ENCODE measurements around the gene ZNF474.

The ZNF474 gene

DNA sequence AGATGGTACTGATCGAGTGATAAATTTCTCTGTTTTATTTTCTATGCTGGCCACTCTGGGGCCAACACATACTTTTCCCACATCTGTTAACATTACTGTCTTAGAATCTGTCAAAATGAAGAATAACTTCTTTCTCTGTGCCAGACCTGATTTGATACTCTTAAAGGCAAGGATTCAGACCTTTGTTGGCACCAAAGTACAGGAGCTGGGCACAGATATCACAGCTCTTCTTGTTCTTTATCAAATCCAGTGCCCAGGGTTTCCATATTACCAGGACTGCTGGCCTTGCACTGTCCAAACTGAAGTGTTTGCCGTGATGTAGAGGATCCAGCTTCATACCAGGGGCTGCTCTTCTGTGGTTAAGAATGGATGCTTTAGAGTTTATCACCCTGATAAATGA is 20.9 kb downstream of the ZNF474 start:
- ChIA-PET CTCF (interaction anchor here (0.7 kb wide), 1 partner anchor 220 kb away, joined by 3 read pairs; no protein-coding TSS in a partner anchor), POLR2A (no interaction called here)

DNA sequence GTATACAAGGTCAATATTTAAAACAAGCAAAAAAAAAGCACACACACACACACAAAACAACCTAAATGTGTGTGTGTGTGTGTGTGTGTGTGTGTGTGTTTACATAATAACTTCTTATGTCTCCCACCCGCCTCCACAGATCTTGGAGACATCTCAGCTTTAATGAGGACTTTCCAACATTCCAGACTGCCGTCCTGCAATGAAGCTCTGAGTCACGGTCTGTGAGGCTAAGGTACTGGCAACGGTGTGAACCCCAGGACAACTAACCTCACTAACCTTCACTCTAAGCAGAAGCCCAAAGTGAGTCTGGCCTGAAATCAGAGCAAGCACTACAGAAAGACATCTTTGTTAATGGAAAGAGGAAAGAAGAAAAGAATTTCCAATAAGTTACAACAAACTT is 22.3 kb downstream of the ZNF474 start:
- H3K4me3 ChIP-seq (ENCODE audit: low read depth, low read length) = no peak overlapping the region
- H3K27ac ChIP-seq (ENCODE audit: extremely low read depth, low read depth, low read length) = no peak overlapping the region
- ChIA-PET POLR2A (no interaction called here), CTCF (no interaction called here)
- H3K36me3 ChIP-seq (ENCODE audit: control insufficient read depth in 2 of 2, insufficient read depth in 1 of 2, low read length in 2 of 2) = no peaks in the 10 kb centered on the region
- no peaks in the 10 kb centered on the region for H3K4me1 ChIP-seq (ENCODE audit: control insufficient read depth, insufficient read depth, low read length)
- H3K9me3 ChIP-seq (ENCODE audit: control insufficient read depth, insufficient read depth, low read depth, low read length) = no peaks in the 10 kb centered on the region
- TF ChIP-seq GLI2 (tag by site-specific recombination; IDR thresholded peaks at IDR 0.05; ENCODE audit: borderline replicate concordance, low read depth) (no peak), GLIS2 (tag by site-specific recombination; IDR thresholded peaks at IDR 0.05) (no peak), ZNF16 (tag by site-specific recombination; IDR thresholded peaks at IDR 0.05; ENCODE audit: low read depth) (no peak)
- TF ChIP-seq, protein P1, sequence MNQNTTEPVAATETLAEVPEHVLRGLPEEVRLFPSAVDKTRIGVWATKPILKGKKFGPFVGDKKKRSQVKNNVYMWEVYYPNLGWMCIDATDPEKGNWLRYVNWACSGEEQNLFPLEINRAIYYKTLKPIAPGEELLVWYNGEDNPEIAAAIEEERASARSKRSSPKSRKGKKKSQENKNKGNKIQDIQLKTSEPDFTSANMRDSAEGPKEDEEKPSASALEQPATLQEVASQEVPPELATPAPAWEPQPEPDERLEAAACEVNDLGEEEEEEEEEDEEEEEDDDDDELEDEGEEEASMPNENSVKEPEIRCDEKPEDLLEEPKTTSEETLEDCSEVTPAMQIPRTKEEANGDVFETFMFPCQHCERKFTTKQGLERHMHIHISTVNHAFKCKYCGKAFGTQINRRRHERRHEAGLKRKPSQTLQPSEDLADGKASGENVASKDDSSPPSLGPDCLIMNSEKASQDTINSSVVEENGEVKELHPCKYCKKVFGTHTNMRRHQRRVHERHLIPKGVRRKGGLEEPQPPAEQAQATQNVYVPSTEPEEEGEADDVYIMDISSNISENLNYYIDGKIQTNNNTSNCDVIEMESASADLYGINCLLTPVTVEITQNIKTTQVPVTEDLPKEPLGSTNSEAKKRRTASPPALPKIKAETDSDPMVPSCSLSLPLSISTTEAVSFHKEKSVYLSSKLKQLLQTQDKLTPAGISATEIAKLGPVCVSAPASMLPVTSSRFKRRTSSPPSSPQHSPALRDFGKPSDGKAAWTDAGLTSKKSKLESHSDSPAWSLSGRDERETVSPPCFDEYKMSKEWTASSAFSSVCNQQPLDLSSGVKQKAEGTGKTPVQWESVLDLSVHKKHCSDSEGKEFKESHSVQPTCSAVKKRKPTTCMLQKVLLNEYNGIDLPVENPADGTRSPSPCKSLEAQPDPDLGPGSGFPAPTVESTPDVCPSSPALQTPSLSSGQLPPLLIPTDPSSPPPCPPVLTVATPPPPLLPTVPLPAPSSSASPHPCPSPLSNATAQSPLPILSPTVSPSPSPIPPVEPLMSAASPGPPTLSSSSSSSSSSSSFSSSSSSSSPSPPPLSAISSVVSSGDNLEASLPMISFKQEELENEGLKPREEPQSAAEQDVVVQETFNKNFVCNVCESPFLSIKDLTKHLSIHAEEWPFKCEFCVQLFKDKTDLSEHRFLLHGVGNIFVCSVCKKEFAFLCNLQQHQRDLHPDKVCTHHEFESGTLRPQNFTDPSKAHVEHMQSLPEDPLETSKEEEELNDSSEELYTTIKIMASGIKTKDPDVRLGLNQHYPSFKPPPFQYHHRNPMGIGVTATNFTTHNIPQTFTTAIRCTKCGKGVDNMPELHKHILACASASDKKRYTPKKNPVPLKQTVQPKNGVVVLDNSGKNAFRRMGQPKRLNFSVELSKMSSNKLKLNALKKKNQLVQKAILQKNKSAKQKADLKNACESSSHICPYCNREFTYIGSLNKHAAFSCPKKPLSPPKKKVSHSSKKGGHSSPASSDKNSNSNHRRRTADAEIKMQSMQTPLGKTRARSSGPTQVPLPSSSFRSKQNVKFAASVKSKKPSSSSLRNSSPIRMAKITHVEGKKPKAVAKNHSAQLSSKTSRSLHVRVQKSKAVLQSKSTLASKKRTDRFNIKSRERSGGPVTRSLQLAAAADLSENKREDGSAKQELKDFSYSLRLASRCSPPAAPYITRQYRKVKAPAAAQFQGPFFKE (tag by site-specific recombination; IDR thresholded peaks at IDR 0.05; ENCODE audit: borderline replicate concordance) = no peak

More for the DNA sequence above, 20.9 kb downstream of the ZNF474 start:
- H3K27ac ChIP-seq (ENCODE audit: extremely low read depth, low read depth, low read length) = no peak overlapping the region
- H3K4me1 ChIP-seq (ENCODE audit: control insufficient read depth, insufficient read depth, low read length) = no peaks in the 10 kb centered on the region
- H3K9me3 ChIP-seq (ENCODE audit: control insufficient read depth, insufficient read depth, low read depth, low read length) = no peaks in the 10 kb centered on the region
- no peaks in the 10 kb centered on the region for H3K36me3 ChIP-seq (ENCODE audit: control insufficient read depth in 2 of 2, insufficient read depth in 1 of 2, low read length in 2 of 2)
- TF ChIP-seq ZNF677 (tag by site-specific recombination; IDR thresholded peaks at IDR 0.05) = no peak
- TF ChIP-seq, protein P2, sequence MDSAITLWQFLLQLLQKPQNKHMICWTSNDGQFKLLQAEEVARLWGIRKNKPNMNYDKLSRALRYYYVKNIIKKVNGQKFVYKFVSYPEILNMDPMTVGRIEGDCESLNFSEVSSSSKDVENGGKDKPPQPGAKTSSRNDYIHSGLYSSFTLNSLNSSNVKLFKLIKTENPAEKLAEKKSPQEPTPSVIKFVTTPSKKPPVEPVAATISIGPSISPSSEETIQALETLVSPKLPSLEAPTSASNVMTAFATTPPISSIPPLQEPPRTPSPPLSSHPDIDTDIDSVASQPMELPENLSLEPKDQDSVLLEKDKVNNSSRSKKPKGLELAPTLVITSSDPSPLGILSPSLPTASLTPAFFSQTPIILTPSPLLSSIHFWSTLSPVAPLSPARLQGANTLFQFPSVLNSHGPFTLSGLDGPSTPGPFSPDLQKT (IDR thresholded peaks at IDR 0.05; ENCODE audit: borderline replicate concordance, low read depth, low read length) = no peak
- TF ChIP-seq, protein P3, sequence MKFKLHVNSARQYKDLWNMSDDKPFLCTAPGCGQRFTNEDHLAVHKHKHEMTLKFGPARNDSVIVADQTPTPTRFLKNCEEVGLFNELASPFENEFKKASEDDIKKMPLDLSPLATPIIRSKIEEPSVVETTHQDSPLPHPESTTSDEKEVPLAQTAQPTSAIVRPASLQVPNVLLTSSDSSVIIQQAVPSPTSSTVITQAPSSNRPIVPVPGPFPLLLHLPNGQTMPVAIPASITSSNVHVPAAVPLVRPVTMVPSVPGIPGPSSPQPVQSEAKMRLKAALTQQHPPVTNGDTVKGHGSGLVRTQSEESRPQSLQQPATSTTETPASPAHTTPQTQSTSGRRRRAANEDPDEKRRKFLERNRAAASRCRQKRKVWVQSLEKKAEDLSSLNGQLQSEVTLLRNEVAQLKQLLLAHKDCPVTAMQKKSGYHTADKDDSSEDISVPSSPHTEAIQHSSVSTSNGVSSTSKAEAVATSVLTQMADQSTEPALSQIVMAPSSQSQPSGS (tag by site-specific recombination; IDR thresholded peaks at IDR 0.05; ENCODE audit: low read depth) = no peak
- no peak for TF ChIP-seq ZBTB48 (tag by site-specific recombination; IDR thresholded peaks at IDR 0.05)
- TF ChIP-seq, protein P4, sequence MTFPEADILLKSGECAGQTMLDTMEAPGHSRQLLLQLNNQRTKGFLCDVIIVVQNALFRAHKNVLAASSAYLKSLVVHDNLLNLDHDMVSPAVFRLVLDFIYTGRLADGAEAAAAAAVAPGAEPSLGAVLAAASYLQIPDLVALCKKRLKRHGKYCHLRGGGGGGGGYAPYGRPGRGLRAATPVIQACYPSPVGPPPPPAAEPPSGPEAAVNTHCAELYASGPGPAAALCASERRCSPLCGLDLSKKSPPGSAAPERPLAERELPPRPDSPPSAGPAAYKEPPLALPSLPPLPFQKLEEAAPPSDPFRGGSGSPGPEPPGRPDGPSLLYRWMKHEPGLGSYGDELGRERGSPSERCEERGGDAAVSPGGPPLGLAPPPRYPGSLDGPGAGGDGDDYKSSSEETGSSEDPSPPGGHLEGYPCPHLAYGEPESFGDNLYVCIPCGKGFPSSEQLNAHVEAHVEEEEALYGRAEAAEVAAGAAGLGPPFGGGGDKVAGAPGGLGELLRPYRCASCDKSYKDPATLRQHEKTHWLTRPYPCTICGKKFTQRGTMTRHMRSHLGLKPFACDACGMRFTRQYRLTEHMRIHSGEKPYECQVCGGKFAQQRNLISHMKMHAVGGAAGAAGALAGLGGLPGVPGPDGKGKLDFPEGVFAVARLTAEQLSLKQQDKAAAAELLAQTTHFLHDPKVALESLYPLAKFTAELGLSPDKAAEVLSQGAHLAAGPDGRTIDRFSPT (tag by site-specific recombination; IDR thresholded peaks at IDR 0.05) = no peak
- no peak for TF ChIP-seq ZNF202 (tag by site-specific recombination; IDR thresholded peaks at IDR 0.05; ENCODE audit: borderline replicate concordance)
- TF ChIP-seq ZBTB7A (tag by site-specific recombination; IDR thresholded peaks at IDR 0.05; ENCODE audit: low read depth) = no peak
- no peak for TF ChIP-seq ZNF521 (tag by site-specific recombination; IDR thresholded peaks at IDR 0.05)
- TF ChIP-seq, protein P1 (tag by site-specific recombination; IDR thresholded peaks at IDR 0.05; ENCODE audit: borderline replicate concordance) = no peak
- TF ChIP-seq ZNF585B (tag by site-specific recombination; IDR thresholded peaks at IDR 0.05) = no peak
- no peak for TF ChIP-seq MYNN (tag by site-specific recombination; IDR thresholded peaks at IDR 0.05; ENCODE audit: borderline replicate concordance)
- TF ChIP-seq ZNF16 (tag by site-specific recombination; IDR thresholded peaks at IDR 0.05; ENCODE audit: low read depth) = no peak
- TF ChIP-seq ZNF529 (tag by site-specific recombination; IDR thresholded peaks at IDR 0.05; ENCODE audit: insufficient replicate concordance) = no peak
- no peak for TF ChIP-seq ZNF768 (tag by site-specific recombination; IDR thresholded peaks at IDR 0.05)
- TF ChIP-seq ZNF292 (tag by site-specific recombination; IDR thresholded peaks at IDR 0.05; ENCODE audit: borderline replicate concordance, low read depth) = no peak
- no peak for TF ChIP-seq ZNF112 (tag by site-specific recombination; IDR thresholded peaks at IDR 0.05)
- no peak overlapping the region for H3K4me3 ChIP-seq (ENCODE audit: low read depth, low read length)

Measured in HEK293 (cell line).